ENCODE data around the gene POLR2B.
A peak's percentile ranks its signal among the peaks of the same experiment; 100 is the strongest.
"Not testable (repeated sequence)": the region's sequence is repeated elsewhere in the genome, so short reads cannot be mapped to it uniquely, and the experiment has no call there.

The POLR2B gene

DNA sequence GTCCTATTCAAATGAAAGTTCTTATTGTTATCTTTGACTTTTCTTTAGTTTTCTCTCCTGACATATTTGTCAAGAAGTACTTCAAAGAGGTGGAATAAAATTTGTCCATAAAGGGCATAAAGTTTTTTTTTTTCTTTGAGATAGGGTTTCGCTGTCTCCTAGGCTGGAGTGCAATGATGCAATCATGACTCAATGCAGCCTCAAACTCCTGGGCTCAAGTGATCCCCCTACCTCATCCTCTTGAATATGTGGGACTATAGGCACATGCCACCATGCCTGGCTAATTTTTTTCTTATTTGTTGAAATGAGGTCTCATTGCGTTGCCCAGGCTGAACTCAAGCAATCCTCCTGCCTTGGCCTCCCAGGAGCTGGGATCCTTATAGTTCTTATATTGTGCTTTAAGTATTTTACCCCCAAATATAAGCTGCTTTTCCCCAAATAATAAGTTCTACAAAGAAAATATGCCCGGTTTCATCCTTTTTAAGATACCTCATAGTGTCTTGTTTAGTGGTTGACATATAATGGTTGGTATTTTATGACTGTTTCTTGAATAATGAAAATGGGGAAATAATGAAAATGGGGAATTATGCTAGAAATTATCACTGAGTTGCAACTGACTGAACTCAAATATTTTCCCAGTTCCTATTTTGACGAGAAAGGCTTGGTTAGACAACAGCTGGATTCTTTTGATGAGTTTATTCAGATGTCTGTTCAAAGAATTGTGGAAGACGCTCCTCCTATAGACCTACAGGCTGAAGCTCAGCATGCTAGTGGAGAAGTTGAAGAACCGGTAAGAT, 11.6 kb downstream of the POLR2B start:
- DNase-seq = no peak

DNA sequence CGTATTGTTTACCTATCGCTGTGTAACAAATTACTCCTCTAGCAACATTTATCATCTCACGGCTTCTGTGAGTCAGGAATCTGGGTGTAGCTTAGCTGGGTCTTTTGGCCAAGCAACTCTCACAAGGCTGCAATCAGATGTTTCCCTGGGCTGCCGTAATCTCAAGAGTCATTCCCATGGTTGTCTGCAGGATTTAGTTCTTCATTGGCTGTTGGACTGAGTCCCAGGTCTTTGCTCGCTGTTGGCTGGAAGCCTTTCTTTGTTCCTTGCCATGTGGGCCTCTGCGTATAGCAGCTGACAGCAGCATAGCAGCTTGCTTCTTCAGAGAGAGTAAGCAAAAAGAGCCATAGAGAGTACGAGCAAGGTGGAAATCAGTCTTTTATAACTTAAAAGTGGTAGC, 16.8 kb downstream of the POLR2B start:
- DNase-seq = no peak

DNA sequence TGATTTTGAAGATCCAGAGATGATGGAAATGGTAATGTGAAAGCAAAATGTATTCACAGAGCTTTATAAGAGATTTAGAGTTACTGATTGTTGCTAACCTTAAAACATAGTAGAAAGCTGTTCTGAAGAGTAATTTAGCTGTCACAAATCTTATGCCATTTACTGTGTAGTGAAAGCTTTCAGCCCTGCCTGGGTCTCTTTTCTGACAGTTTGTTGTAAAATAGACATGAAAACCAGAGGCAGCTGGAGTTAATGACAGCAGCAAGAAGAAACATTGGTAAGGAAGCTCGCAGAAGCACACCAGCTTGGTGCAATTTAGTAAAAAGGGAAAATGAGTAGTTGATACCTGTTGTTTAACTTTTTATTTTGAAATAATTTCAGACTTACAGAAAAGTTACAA, 21.1 kb downstream of the POLR2B start:
- no peak for DNase-seq

DNA sequence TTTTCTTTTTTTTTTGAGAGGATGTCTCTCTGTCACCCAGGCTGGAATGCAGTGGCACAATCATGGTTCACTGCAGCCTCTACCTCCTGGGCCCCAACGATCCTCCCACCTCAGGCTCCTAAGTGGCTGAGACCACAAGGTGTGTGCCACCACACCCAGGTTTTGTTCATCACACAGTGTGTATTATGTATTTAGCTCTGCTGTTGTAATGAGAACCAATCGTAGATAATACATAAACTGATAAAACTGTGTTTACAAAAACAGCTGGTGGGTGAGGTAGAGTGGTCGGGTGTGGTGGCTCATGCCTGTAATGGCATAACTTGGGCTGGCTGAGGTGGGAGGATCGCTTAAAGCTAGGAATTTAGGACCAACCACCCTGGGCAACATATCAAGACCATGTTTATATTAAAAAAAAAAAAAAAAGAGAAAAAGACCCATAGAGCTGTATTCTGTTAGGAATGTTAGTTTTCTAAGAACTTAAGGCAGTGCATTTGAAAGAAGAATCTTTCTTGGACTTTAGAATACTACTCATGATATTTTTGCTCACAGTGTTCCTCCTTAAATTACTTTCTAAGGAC, 34.9 kb downstream of the POLR2B start:
- no peak for DNase-seq

DNA sequence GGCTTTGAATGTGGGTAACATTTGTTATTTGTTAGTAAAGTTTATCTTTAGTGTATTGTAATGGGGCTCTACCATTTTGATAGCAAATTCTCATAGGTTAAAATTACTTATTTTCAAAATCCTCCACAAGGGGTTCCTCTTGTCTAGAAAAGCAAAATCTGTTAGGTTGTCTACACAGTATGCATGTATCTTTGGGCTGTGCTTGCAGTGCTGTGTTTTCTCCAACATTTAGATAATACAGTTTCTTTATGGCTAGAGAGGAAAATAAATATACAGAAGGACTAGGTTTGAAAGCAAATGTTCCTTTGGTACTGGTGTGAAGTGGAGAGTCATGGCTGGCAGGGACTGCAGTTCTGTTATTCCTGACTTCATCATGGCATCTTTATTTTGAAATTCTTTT, 40.3 kb downstream of the POLR2B start:
- DNase-seq = no peak

DNA sequence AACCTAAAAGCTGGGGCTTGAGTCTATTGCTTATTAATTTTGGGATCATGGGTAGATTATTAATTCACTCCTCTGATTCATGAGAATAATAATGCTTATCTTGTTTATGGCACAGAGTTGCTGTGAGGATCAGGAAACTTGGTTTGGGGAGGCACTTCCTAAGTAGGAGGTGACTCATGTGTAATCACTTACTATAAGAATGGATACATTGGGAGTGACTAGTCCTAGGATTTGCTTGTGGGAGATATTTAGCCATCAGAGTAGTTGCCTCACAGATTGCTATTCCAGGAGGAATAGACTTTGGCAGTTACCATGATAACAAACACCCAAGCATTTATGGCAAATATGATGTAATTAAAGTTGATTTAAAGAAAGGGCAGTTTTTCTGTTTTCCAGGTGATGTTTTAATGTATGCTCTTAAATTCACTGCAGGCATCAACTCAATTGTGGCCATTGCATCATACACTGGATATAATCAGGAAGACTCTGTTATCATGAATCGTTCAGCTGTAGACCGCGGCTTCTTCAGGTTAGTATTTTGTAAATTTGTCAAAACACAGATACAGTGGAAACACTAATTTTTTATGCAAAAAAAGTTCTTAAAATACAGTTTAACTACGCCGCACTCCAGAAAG, 41.9 kb downstream of the POLR2B start:
- DNase-seq = no peak

DNA sequence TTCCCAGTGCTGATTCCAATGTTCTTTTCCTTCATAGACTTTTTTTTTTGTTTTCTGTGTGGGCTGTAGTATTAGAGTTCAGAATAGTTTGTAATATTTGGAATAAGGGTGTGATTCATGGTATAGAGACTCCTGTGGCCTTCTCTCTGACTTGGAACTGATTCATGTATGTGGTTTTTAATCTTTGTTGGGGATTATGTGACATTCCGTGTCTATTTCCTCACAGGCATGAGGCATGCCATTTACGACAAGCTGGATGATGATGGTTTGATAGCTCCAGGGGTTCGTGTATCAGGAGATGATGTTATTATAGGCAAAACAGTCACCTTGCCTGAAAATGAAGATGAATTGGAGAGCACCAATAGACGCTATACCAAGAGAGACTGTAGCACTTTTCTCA, 44.4 kb downstream of the POLR2B start:
- no peak for DNase-seq

DNA sequence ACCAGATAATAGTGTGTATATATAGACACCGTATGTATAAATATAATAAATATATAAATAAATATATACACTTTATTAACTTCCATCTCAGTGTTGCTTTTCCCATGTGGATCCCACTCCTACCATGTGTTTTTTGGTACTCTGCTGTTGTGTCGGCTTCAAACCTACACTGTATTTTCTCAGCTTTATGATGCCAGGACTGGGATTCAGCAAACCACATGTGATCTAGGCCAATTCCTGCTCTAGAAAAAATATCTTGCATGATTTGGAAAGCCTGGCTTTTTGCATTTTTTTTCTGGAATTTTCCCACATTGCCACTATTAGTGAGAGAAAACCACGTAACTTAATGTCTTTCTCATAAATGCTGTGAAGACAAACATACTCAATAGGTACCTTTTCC, 55.8 kb downstream of the POLR2B start:
- no peak for DNase-seq

DNA sequence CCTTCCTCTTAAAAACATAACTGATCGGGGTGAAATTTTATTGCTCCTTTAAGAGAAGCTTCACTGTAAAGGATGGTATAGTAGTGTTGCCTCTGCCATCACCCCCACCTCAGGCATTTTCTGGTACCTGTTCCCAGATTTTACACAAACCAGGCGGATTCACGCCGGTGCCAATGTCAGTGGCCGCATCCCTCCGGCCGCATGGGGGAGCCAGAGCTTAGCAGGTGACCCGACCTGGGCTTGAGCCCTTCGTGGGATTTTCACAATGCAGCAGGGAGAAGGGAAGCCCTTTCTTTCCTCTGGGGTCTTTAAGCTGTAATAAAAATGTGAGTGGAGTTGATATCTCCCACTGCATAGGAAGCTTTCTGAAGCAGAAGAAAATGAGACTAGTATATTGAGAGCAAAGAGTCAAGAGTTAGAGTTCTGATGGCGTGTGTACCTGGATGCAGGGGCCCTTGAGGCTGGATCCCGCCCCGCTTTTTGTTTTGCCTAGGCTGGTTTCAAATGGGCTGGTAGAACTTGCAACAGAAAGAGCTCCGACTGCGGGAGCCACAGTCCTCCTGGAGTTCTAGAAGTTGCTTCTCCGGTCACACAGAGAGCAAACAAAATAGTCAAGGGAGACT, 59.4 kb downstream of the POLR2B start:
- DNase-seq = no peak

DNA sequence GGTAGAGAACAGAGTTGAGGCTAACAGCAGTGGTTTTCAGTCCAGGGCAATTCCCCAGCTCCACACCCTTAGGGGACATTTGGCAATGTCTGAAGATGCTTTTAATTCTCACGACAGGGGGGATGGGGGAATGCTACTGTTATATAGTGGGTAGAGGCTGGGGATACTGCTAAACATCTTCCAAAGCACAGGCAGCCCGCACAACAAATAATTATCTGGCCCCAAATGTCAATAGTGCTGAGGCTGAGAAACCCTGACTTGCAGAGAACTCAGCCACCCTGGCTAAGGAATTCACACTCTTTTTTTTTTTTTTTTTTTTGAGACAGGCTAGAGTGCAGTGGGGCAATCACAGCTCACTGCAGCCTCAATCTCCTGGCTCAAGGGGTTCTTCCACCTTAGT, 60.6 kb downstream of the POLR2B start:
- DNase-seq = no peak

DNA sequence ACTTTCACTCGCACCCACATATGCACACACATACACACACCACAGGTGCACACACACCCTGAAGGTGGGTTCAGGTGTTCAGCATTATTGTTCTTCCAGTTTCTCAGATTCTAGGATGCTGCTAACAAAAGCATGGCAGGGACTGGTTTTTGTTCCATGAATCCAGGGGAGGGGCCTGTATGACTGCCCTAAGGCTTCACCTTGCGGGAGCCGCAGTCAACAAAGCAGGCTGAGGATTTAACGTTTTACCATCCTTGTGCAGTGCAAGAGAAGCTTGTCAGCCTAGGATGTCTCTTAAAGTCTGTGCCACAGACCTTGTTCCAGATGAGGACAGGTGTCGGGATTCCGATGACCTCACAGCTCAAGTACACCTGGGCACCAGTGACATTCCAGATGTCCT, 61.8 kb downstream of the POLR2B start:
- DNase-seq = no peak

DNA sequence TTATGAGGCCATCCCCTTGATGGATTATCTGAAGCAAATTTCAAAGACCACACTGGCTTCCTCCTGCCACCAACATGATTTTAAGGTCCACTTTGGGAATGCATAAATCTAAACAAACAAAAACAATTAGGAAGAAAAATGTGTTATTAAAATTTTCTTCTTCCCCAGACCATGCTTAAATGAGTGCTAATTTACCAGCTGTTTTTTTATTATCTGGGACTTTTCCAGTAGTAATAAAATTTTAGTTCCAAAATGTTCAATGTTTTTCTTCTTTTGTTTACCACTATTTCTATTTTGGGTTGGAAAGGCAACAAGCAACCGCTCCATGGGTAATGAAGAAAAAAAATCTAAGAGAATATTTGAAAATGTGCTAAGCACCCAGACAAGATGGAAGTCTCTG, 62.3 kb downstream of the POLR2B start:
- no peak for DNase-seq

DNA sequence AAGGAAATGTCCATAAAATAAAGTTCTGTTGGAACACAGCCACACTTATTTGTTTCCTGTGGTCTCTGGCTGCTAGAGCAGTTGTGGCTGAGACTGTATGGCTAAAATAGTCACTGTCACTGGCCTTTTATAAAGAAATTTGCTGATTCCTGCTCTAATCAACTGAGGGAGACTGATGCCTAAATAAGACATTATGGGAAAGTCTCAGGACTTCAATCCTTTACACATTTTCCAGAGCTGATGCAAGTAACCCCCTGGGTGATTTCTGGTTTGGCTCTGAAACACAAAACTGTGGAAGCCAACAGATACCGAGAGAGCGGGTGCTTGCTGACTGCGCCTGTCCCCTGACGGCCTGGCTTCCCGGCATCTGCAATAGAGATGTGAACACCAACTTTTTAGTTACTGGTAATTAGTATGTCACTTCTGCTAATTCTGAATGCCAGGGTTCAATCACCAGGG, 64.0 kb downstream of the POLR2B start:
- DNase-seq = no peak

DNA sequence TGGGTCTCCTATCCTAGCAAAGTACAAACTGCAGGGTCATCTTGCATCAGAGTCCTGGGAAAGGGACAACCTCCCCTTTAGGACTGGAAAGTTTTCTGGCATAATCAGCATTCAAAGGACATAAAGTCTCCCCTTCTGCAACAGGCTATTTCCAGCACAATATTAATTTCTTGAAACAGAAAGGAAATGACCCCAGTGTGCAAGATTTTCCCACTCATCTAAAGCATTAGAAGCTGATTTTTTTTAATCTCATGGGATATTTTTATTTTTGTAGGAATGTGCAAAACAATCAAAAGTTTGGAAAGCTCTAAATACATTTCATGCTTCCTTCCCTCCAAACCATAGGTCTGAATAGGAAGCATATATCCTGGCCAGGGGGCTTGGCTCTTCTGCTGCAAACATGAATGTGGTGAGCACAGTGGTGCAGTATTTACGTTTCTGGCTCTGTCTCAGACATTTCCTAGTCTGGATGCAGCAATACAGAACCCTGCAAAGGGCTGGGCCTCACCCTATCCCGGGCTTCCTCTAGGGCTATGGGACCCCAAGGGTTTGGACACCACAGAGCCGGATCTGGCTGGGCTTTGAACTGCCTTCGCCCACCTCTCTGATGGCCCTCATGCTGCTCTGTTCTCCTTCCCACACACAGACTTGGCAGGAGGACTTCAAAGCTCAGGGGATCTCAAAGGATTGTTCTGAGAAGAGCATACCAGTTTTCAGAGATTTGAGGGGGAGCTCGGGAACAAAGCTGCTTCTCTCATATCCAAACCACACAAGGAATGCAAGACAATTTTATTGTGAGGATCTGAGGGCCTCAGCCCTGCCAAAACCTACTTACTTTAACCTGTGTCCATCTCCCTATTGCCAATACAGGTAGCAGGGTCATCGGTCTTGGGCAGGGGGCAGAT, 64.9 kb downstream of the POLR2B start:
- DNase-seq = no peak

DNA sequence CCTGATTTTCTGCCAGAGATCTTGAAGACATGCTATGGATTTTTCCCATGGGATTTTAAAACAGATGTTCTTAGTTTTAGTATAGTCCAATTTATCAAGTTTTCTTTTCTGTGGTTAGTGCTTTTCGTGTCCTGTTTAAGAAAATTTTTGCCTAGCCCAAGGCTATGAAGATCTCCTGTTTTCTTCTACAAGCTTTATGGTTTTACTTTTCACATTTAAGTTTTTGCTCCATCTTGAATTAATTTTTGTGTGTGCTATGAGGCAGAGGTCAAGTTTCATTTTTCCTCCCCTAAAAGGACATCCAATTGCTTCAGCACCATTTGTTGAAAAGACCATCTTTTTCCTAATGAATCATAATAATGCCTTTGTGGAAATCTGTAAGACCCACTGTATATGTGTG, 65.6 kb downstream of the POLR2B start:
- no peak for DNase-seq

DNA sequence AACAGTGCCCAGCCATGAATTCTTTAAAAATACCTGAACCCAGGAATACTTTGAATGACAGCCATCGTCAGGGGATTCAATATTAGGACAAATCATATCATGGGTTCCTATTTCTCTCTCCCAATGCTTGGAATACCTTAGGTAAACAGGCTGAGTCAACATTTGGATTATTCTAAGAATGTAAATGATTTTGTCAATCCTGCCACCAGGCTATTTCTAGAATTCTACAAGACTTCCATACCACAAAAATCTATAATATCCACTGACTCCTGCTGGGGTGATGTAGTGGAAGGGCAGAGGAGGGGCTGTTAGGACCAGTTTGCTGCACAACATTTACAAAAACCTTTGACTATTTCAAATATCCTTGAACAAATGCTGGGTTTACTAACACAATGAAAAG, 66.3 kb downstream of the POLR2B start:
- DNase-seq = no peak

DNA sequence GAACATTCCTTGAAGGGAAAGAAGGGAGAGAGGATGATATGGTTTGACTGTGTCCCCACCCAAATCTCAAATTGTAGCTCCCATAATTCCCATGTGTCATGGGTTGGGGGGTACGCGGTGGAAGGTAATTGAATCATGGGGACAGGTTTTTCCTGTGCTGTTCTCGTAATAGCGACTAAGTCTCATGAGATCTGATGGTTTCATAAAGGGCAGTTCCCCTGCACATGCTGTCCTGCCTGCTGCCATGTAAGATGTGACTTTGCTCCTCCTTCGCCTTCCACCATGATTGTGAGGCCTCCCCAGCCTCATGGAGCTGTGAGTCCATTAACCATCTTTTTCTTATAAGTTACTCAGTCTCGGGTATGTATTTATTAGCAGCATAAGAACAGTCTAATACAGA, 68.3 kb downstream of the POLR2B start:
- not testable (repeated sequence) for DNase-seq

DNA sequence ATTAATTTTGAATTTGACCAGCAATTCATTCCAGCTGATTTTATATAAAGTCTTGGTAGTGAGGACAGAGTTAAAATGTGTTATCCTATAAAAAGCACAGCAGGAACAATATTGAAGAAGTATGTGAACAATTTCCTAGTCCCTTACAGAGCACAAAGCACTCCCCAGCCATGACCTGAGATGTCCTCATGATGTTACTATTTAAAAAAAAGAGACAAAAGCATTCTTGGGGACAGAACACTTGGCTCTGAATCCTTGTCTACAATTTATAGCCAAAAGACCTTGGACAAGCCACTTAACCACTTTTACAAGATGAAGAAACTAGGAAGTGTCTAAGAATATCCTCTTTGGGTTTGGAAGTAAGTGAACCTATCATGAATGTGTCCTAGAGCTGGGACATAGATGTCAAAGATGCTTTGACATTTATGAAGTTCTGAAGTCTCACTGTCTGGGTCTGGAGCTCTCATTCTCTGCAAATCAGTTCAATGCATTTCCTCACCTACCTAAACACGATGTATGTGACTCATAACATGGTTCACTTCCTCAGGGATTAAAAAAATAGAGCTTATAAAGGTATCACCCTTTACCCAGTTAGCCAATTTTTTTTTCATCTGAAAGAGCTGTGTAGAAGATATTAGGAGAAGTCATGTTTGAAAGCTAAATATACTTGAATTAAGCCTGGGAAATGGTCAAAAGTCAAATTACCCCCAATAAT, 70.1 kb downstream of the POLR2B start:
- no peak for DNase-seq

DNA sequence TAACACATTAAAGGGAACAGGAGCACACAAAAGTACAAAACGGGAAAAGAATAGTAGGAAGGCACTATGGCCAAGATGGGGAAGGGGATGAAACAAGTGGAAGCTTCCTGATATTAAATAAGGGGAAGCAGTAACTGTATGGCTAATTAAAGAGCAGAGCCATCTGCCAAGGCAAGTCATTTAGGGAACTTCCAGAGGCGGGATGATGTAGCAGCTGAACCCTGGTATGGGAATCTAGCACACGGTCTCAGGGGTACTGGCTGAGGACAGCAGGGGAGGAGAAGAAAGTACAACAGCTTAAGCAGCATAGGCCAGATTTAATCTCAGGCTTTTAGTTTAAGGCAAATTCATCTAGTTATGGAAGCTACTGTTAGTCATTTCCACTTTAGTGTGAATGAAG, 72.4 kb downstream of the POLR2B start:
- peak; percentile 13 to 38 for DNase-seq

DNA sequence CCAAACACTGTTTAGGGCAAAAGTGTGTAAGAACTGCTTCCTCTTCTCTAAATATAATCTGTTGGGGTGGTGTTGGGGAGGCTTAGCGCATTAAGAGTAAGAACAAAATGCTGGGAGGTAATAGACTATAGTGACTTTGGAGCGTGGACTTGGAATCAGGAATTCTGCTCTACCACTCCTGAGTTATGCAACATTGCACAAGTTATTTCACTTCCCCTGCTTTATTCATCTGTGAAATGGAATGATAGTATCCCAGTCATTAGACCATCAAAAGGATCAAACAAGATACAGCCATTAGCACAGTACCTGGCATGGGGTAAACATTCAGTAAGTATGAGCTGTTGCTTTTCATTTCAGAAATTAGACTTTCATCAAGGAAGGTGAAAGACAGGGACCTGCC, 72.8 kb downstream of the POLR2B start:
- no peak for DNase-seq

DNA sequence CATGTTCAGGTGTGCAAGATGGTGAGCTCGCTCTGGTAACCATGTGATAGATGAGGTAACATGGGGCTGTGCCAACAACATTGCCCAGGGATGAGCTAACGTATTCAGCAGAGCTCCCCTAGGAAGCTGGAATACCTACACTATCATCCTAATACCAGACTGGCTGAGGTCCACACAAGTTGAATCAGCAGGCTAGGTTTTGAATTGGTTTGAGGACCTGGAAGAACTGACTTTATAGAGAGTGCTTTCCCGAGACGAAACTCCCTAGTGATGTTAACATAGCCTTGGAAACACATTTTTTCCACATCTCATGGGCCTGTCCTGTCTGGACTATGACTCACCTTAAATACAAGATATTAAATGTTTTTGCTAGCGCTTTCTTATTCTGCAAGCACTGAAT, 74.8 kb downstream of the POLR2B start:
- no peak for DNase-seq

DNA sequence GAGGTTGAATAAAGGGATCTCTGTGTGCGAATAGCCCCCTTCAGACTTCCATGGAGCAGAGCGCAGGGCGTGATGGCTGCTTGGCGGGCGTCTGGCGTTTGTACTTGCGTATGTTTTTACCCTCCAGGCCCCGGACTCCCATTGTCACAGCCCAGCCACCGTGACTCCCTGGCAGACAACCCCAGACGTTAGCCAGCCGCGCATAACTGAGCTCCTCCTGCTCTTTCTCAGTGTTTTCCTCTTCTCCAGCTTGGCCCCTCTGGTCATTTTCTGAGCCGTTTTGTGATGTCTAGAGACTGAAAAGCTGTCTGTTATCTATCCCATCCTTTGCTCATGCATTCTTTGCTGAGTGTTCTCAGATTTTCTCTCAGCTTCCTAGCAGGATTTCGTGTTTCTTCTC, 77.2 kb downstream of the POLR2B start:
- DNase-seq = no peak

All from AML-193 (cell line).